CD14-positive monocyte (primary cell): ENCODE results near the gene SLC5A4. TPM values are rescaled to one million over a fixed set of nuclear protein-coding genes. Genes with fewer than 3 reads are reported as not detected.

Source experiments
- DNase-seq, 3 donors: peaks; one replicate each; pipeline ENCODE4 v3.0.0-alpha.2; 2011 to 2022
- H2AFZ ChIP-seq: 2 replicates; pipeline ENCODE4 v1.6.0; 2012; ENCODE audit warnings: mild to moderate bottlenecking, low read depth, low read length, inconsistent platforms; ENCODE audit not compliant: insufficient read depth, poor library complexity, severe bottlenecking
- H3K27ac ChIP-seq, 2 donors: 1 replicate in 1 of 2; 2 replicates in 1 of 2; pipeline ENCODE4 v1.5.1; 2012 to 2013; ENCODE audit warnings: low read length in 2 of 2, control low read depth in 1 of 2, inconsistent platforms in 1 of 2, low read depth in 1 of 2, mild to moderate bottlenecking in 1 of 2
- H3K27me3 ChIP-seq, 2 donors: one replicate each; pipeline versions ENCODE4 v1.6.0 to v1.6.1; 2011 to 2013; ENCODE audit warnings: low read length in 2 of 2; ENCODE audit not compliant: control insufficient read depth in 2 of 2, insufficient read depth in 2 of 2
- H3K36me3 ChIP-seq, 2 donors: replicated peaks in 1 of 2; 1 replicate in 1 of 2; 2 replicates in 1 of 2; pipeline versions ENCODE4 v1.5.1 to v1.6.1; 2012 to 2013; ENCODE audit warnings: low read length in 2 of 2, control low read depth in 1 of 2, inconsistent platforms in 1 of 2, mild to moderate bottlenecking in 1 of 2; ENCODE audit not compliant: insufficient read depth in 2 of 2, control insufficient read depth in 1 of 2
- H3K4me1 ChIP-seq, 2 donors: 1 replicate in 1 of 2; 2 replicates in 1 of 2; pipeline versions ENCODE4 v1.5.1 to v1.6.1; 2012 to 2013; ENCODE audit warnings: low read length in 2 of 2, control low read depth in 1 of 2, inconsistent platforms in 1 of 2, mild to moderate bottlenecking in 1 of 2, moderate library complexity in 1 of 2; ENCODE audit not compliant: insufficient read depth in 2 of 2, control insufficient read depth in 1 of 2
- H3K4me2 ChIP-seq: replicated peaks from 2 replicates; pipeline ENCODE3; 2012; ENCODE audit warnings: low read length, moderate library complexity, mild to moderate bottlenecking; ENCODE audit not compliant: poor library complexity, severe bottlenecking; ENCODE audit errors: extremely low read depth
- H3K4me3 ChIP-seq, 3 experiments: fragments of 200-600 bp in 1 of 3; sonication (generic) in 1 of 3; replicated peaks in 1 of 3; 1 replicate in 2 of 3; 2 replicates in 1 of 3; pipeline ENCODE4 v1.5.1; 2011 to 2013; ENCODE audit warnings: low read length in 3 of 3, mild to moderate bottlenecking in 3 of 3, control low read depth in 2 of 3, low read depth in 2 of 3, inconsistent platforms in 1 of 3, moderate library complexity in 1 of 3
- H3K79me2 ChIP-seq: 2 replicates; pipeline ENCODE4 v1.6.0; 2012; ENCODE audit warnings: mild to moderate bottlenecking, control low read depth, inconsistent platforms, low read length, moderate library complexity; ENCODE audit not compliant: insufficient read depth
- H3K9ac ChIP-seq: 2 replicates; pipeline ENCODE4 v1.6.0; 2017; ENCODE audit warnings: low read length, mild to moderate bottlenecking; ENCODE audit not compliant: insufficient read depth, poor library complexity, severe bottlenecking
- H3K9me3 ChIP-seq, 2 donors: replicated peaks in 1 of 2; 1 replicate in 1 of 2; 2 replicates in 1 of 2; pipeline versions ENCODE4 v1.5.1 to v1.6.1; 2012 to 2013; ENCODE audit warnings: low read length in 2 of 2, control low read depth in 1 of 2; ENCODE audit not compliant: control insufficient read depth in 1 of 2, insufficient read depth in 1 of 2
- H4K20me1 ChIP-seq: 2 replicates; pipeline ENCODE4 v1.6.0; 2012; ENCODE audit warnings: mild to moderate bottlenecking, low read length, control low read depth, moderate library complexity; ENCODE audit not compliant: insufficient read depth
- H3K27ac Mint-ChIP-seq, 7 donors: one replicate each; pipeline ENCODE4 v1.8.0; 2020; ENCODE audit warnings: mild to moderate bottlenecking in 7 of 7, mixed read lengths in 7 of 7, moderate library complexity in 6 of 7, inconsistent platforms in 2 of 7
- H3K27me3 Mint-ChIP-seq, 3 donors: one replicate each; pipeline ENCODE4 v1.8.0; 2021 to 2022; ENCODE audit warnings: low read depth in 3 of 3, mild to moderate bottlenecking in 3 of 3, mixed read lengths in 3 of 3, moderate library complexity in 3 of 3, inconsistent platforms in 1 of 3
- H3K36me3 Mint-ChIP-seq, 2 donors: one replicate each; pipeline ENCODE4 v1.8.0; 2020; ENCODE audit warnings: mixed read lengths in 2 of 2, inconsistent platforms in 1 of 2, mild to moderate bottlenecking in 1 of 2
- H3K4me1 Mint-ChIP-seq: one replicate; pipeline ENCODE4 v1.8.0; 2020; ENCODE audit warnings: mild to moderate bottlenecking, mixed read lengths
- H3K4me3 Mint-ChIP-seq, 2 donors: one replicate each; pipeline ENCODE4 v1.8.0; 2020; ENCODE audit warnings: mild to moderate bottlenecking in 2 of 2, mixed read lengths in 2 of 2, moderate library complexity in 1 of 2
- H3K9me3 Mint-ChIP-seq, 7 donors: one replicate each; pipeline ENCODE4 v1.8.0; 2020 to 2022; ENCODE audit warnings: mixed read lengths in 7 of 7, mild to moderate bottlenecking in 6 of 7, moderate library complexity in 6 of 7, inconsistent platforms in 2 of 7
- CTCF ChIP-seq: fragments of 200-600 bp; IDR thresholded peaks from one replicate; pipeline ENCODE4 v1.8.0; 2022; ENCODE audit warnings: antibody characterized with exemption, mild to moderate bottlenecking
- WGBS: methylation state at CpG from one replicate; pipeline ENCODE4 v1.1.5; 2013; ENCODE audit warnings: missing lambda C conversion rate; ENCODE audit not compliant: insufficient coverage; 5-methylcytosine and 5-hydroxymethylcytosine counted together
- intact Hi-C, 2 donors: fragments of 100-400 bp; cut with micrococcal nuclease; formaldehyde crosslinking; loops; one replicate each; pipeline versions ENCODE4 v1.15.0 to v1.15.1; 2023
- polyA plus RNA-seq, 3 donors: library from polyadenylated mRNA; depleted of rRNA in 1 of 3; unstranded in 2 of 3; stranded (reverse) in 1 of 3; fragments of 300-500 nt in 2 of 3; fragments of >200 nt in 1 of 3; fragmentation: Illumina TruSeq in 2 of 3; gene quantifications; 1 replicate in 2 of 3; 2 replicates in 1 of 3; pipeline ENCODE4 v1.2.3, GENCODE V29; 2012 to 2021

The SLC5A4 gene
- polyA plus RNA-seq, 3 donors = not detected

- no peaks in the 10 kb centered on the region for H3K79me2 ChIP-seq
- peaks cover 0 to 5% of the 10 kb centered on the region in 2 donors for H3K36me3 Mint-ChIP-seq
- no peaks in the 10 kb centered on the region for H4K20me1 ChIP-seq
- H3K4me2 ChIP-seq = peak overlapping the region; percentile 77
- intact Hi-C loops = loop anchor here (5.0 kb wide), 2 partner anchors 59 to 64 kb away; no protein-coding TSS in a partner anchor
- peak overlapping the region; percentile 86 for H2AFZ ChIP-seq
- H3K4me1 Mint-ChIP-seq = peaks cover 47% of the 10 kb centered on the region
- peak overlapping the region; percentile 31 to 73 (median 40) for H3K4me3 ChIP-seq
- peak overlapping the region in 1 of 7 donors; percentile 55 for H3K27ac Mint-ChIP-seq
- H3K9me3 ChIP-seq = no peaks in the 10 kb centered on the region
- no peaks in the 10 kb centered on the region for H3K36me3 ChIP-seq
- peaks cover 26 to 58% (median 48%) of the 10 kb centered on the region in 3 donors for H3K27me3 Mint-ChIP-seq
- no peak for DNase-seq
- peak overlapping the region; percentile 39 for H3K9ac ChIP-seq
- TF ChIP-seq CTCF = no peak
- H3K4me3 Mint-ChIP-seq = peak overlapping the region; percentile 79 to 89
- no peak overlapping the region for H3K27ac ChIP-seq
- peaks cover 21 to 44% of the 10 kb centered on the region in 2 donors for H3K4me1 ChIP-seq
- H3K9me3 Mint-ChIP-seq = peaks cover 0 to 8% (median 2%) of the 10 kb centered on the region in 7 donors
- H3K27me3 ChIP-seq = peaks cover 0 to 22% of the 10 kb centered on the region in 2 donors
- WGBS = 28% methylated on average over 53 of the region's 53 CpGs
Observed at GRCh38 chr22:32203181-32204039, 51.7 kb downstream of the SLC5A4 start.

DNA sequence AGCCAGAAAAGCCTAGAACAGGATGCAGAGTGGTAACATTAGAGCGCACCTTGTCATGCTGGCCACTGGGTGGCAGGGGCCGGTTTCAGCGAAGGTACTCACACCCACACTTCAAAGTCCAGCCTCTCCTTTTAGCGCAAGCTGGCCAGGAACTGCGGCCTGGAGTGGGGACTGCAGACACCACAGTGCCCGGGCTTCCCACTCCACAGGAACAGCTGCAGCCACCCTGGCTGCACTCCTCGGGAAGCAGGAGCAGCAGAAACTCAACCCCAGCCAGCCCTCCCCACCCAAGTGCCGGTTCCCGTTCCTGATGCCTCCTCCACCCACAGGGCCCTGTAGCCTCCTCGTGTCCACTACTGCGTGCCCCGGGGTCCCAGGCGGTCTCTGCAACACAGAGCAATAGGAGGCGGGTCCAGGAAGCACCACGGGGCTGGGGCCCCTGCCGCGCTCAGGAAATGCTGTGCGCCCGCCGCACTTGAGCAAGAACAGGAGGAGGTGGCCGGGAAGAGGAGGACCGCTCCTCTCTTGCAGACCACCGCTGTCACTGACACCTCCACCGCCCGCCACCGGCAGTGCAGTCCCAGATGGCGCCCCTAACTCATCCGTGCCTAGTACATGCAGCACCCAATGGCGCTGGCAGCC, 52.5 kb downstream of the SLC5A4 start:
- peaks cover 45% of the 10 kb centered on the region for H3K4me1 Mint-ChIP-seq
- Histone ChIP-seq H3K36me3 (no peaks in the 10 kb centered on the region), H3K9ac (peak overlapping the region; percentile 39), H2AFZ (peak overlapping the region; percentile 86), H3K4me1 (peaks cover 21 to 44% of the 10 kb centered on the region in 2 donors), H3K4me2 (peak overlapping the region; percentile 77), H3K27ac (no peak overlapping the region), H3K27me3 (peaks cover 0 to 22% of the 10 kb centered on the region in 2 donors), H3K9me3 (no peaks in the 10 kb centered on the region), H4K20me1 (no peaks in the 10 kb centered on the region), H3K4me3 (peak overlapping the region; percentile 31 to 73 (median 40)), H3K79me2 (no peaks in the 10 kb centered on the region)
- H3K9me3 Mint-ChIP-seq = peaks cover 0 to 8% (median 2%) of the 10 kb centered on the region in 7 donors
- WGBS = 2% methylated on average over 26 of the region's 29 CpGs
- peak overlapping the region in 1 of 7 donors; percentile 55 for H3K27ac Mint-ChIP-seq
- H3K36me3 Mint-ChIP-seq = peaks cover 0 to 5% of the 10 kb centered on the region in 2 donors
- peak; percentile 72 for TF ChIP-seq CTCF
- intact Hi-C loops = loop anchor here (5.0 kb wide), 2 partner anchors 60 to 65 kb away; no protein-coding TSS in a partner anchor
- H3K27me3 Mint-ChIP-seq = peaks cover 26 to 58% (median 48%) of the 10 kb centered on the region in 3 donors
- DNase-seq = peak; percentile 39 to 56 (median 54)
- H3K4me3 Mint-ChIP-seq = peak overlapping the region; percentile 79 to 89
